NCI-H1694 (cell line): ENCODE data around the gene PRMT9.

Experiments
- DNase-seq: peaks from one replicate; lab custom pipeline; 2025; lab: John Stamatoyannopoulos, UW

PRMT9 gene

DNA sequence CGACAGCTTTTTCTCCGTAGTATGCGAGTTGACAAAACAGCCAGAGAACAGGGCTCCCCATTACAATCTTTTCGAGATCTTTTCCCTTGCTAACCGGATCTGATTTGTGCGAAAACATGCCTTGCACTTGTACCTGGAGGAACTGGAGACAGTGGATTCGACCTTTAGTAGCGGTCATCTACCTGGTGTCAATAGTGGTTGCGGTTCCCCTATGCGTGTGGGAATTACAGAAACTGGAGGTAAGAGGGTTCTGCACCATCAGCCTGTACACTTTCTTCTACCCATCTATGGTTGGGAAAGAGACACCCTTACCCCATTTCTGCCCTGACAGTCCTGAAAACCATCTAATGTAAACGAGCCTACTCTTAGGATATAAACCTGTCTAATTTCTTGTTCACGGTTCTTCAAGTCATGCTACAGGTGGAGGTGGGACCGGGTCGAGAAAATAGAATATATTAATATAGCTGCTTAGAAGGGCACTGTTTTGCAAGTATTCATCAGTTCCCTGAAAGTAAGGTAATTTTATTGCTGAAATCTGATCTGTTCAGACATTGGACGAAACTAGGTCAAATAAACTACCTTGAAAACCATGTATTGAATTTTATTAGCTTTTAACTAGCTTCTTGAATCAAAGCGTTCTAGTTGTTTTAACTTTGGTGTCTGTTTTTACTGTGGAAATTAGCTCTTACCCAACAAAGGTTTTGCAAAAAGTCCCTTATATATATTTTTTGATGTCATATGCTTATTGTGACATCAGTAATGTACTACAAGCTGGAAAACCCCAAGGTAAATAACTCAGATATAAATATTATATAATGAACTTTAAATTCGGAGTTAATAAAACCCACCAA, 65.9 kb downstream of the PRMT9 start:
- DNase-seq, result no peak

GRCh38 chr4:147617173-147617840, 66.7 kb downstream of the PRMT9 start, which contains the start of gene TMEM184C:
TMEM184C (plus strand) TSS chr4:147617397; CDS start chr4:147617957, 560 bp downstream.
- peak; percentile 75 for DNase-seq

- DNase-seq, result no peak
These were observed 67.2 kb downstream of the PRMT9 start for GRCh38 chr4:147616849-147617172.

DNA sequence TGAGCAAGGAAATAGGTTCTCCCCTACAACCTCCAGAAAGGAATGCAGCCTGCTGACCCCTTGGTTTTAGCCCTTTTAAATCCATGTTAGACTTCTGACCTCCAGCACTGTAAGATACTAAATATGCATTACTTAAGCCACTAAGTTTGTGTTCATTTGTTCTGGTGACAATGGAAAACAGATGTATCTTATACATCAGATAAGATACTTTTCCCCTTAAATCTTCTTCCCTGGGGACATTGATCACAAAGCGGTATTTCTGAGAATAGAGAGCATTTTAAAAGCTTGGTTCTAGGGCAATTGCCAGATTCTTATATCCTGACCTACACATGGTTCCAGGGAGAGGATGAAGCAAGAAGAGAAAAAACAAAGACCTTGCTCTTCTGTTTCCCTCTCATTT, 73.3 kb downstream of the PRMT9 start:
- DNase-seq, result no peak

DNA sequence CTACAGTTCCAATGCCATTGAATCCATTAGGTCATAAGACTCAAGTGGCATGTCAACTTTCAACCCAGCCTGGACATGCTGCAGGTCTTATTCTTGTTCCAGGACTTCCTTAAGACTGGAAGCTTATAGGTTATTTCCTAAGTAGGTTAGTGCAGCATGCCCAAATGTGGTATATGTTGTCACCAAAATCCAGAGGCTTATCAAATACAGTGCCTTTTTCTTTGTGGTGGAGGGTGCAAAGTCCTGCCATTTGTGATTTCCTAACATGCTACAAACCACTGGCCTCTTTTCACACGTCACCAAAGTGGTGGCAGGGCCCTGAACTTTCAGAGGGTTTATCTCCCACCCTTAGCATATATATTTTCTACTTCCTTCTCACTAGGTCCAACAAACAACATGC, 76.5 kb downstream of the PRMT9 start:
- DNase-seq, result no peak

GRCh38 chr4:147605499-147605898, 78.5 kb downstream of the PRMT9 start:
- no peak for DNase-seq

DNA sequence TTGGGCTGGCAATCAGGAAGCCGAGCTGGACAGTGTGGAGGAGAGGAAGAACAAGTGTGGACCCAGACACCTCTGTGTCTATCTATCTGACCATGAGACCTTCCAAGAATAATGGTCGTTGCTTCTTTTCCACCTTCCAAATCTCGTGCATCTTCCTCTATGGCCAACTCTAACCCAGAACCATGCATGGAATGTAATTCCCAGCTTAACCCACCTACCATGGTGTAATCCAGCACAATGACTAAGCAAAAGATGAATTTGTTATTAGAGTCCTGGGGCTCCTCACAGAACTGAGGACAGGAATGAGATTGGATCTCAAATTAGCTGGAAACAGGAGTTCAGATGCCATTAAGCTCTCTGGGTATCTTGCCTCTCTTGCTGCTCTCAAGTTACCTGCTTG, 84.2 kb downstream of the PRMT9 start:
- no peak for DNase-seq

- no peak for DNase-seq
These were observed 84.8 kb downstream of the PRMT9 start for GRCh38 chr4:147599206-147599605.

DNA sequence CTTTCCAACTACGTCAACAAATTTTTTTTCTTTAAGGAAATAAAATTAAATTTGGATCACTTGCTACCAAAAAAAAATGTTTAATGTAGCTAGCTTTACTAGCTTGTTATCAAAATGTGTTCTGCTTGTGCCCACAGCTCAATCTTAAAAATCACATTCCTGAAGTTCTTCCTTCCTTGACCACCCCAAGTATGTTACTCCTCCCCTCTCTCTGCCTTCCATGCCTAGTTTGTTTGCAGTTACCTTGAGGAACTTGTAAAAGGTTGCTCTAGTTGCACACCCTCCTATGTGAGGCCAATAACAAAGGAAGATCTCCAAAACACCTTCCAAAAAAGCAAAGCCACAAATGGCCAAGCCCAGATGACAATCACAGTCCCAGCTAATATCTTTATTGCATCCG, 86.4 kb downstream of the PRMT9 start:
- DNase-seq, result no peak

DNA sequence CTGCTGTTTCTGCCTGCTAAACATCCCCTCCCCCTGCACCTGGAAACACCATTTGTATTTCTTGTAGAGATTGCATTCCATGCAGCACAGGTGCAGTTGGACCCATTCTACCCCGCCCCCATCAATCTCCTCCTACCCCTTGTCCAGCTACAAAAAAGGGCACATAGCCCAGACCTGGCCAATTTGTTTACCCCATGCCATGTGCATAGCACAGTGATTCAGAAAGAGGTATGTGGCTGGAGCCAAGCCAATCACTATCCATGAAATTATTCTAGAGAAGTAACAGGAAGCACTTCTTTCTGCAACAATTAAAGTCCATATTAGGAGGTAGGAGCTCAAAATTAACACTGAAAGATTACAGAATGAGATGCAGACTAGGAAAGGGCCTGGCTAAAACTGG, 87.0 kb downstream of the PRMT9 start:
- DNase-seq, result no peak

DNA sequence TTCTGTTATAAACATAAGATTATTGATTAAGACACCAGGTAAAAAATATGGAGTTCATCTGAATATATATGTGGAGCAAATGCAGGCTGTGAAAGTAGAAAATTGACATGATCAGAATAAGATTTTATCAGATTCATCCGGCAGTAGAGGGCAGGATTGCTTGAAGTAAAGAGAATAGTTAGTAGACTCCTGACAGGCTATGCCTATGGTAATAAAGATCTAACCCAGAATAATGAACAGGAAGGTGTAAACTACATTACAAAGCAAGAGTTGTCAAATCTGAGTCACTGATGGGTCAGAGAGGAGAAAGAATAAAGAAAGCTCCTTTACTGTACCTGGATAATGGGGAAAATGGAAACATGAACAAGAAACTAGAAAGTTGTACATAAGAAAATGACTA, 87.6 kb downstream of the PRMT9 start:
- no peak for DNase-seq

DNA sequence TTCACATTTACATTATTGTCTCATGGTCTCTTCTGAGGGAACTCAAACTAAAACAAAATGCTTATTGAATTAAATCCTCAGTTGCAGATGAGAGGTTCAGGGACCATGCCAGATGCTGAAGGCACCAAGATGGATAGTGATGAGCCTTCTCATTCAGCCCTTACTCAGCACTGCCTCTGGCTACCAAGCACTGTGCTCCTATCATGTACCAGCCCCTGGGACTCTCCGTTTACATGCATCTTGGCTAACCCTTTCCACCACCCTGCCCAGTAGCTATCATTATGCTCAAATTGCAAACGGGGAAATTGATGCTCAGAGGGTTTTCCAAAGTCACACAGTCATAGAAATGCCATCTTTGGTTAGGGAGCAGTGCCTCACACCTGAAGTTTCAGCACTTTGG, 89.4 kb downstream of the PRMT9 start:
- DNase-seq, result no peak

DNA sequence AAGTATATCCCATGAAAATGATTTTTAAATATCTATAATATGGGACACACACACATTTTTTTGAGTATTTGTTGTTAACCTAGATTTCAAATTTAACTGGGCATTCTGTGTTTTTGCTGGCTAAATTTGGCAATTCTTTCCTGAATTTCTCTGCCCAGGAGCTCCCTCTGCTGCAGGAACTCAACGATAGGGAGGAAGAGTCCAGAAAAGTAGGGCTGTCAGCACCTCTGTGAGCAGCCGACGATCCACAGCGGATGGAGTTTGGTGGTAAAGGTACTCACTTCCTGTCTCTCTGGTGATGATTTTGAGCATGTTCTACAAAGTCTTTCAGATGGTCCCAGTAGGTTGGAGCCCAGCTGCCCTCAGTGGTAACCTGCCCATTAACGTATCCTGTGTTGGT, 89.9 kb downstream of the PRMT9 start:
- DNase-seq, result no peak

- no peak for DNase-seq
These were observed 92.9 kb downstream of the PRMT9 start for GRCh38 chr4:147591106-147591505.

GRCh38 chr4:147590249-147590920, 93.6 kb downstream of the PRMT9 start:
- DNase-seq, result peak; percentile 31

DNA sequence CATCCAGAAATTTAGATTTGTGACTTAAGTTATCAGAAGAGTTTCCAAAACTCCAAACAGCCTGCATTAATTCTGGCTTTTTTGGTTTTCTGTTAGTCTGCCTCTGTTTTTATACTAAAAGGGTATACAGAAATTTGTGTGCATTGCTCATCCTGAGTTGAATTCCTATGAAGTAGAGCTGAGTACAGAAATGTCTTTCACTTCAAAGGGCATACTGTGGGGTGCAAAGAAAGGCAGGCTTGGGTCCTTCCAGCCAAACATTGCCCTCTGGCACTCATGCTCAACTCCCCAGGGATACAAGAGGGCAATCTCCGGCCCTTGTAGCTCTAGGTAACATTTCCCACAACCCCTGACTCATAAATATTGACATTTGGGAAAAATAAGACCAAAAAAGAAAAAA, 94.4 kb downstream of the PRMT9 start:
- DNase-seq, result no peak
